ENCODE measurements around the gene CHPF.

Gene CHPF, protein sequence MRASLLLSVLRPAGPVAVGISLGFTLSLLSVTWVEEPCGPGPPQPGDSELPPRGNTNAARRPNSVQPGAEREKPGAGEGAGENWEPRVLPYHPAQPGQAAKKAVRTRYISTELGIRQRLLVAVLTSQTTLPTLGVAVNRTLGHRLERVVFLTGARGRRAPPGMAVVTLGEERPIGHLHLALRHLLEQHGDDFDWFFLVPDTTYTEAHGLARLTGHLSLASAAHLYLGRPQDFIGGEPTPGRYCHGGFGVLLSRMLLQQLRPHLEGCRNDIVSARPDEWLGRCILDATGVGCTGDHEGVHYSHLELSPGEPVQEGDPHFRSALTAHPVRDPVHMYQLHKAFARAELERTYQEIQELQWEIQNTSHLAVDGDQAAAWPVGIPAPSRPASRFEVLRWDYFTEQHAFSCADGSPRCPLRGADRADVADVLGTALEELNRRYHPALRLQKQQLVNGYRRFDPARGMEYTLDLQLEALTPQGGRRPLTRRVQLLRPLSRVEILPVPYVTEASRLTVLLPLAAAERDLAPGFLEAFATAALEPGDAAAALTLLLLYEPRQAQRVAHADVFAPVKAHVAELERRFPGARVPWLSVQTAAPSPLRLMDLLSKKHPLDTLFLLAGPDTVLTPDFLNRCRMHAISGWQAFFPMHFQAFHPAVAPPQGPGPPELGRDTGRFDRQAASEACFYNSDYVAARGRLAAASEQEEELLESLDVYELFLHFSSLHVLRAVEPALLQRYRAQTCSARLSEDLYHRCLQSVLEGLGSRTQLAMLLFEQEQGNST
- total RNA-seq: 6.3 to 7.9 reads per million in 2 donors

DNA sequence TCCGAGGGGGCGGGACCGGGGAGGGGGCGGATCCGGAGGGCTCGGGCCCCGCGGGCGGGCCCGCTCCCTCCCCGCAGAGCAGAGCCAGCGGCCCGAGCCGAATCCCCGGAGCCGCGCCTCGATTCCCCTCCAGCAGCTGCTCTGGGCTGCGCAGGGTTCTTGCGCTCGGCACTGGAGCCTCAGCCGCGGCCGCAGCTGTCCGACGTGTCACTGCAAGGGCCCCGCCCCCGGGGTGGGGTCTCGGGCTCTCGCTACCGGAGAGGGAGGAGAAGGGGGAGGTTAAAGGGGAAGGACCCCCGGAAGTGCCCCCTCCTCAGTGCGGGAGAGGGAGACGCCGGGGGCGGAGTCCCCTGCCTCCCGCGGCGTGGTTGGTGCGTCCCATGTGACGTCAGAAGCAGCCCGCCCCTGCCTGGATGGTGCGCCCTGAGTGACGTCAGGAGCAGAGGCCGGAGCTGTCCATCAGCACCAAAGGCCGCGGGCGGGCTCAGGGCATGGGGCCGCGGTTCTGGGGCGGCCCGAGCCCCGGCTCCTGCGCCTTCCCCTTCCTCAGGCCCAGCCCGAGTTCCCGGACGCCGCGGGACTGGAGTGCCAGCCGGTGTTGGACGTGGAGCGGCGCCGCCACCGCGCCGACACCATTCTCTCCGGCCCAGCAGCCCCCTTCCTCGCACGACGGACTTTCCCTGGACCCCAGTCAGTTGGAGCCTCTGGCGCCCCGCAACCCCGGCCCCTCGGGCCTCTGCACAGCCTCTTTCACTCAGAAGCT lies at the start of gene CHPF, which contains the start of gene TMEM198:
Gene CHPF, minus strand, starts transcription at position 214 of the 763 bp plus-strand sequence. CDS start 271 bp downstream, outside the sequence.
Gene TMEM198, plus strand, starts transcription at position 433 of the 763 bp plus-strand sequence. CDS start 700 bp downstream, outside the sequence.
- DNase-seq: peak; percentile 86

DNA sequence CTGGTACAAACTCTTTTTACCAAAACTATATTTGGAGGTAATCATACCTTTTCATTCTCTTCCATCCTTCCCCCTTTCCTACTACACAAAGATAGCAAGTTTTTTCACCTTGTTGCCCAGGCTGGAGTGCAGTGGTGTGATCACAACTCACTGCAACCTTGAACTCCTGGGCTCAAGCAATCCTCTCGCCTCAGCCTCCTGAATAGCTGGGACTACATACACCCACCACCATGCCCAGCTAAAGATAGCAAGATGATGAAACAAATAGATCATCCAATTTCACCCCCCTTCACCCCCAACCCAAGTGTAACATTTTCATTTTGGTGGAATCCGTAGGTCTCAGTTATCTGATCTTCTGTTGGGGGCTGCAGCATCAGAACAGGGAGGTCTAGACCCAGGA lies 49.5 kb upstream of the CHPF start:
- no peak for DNase-seq

DNA sequence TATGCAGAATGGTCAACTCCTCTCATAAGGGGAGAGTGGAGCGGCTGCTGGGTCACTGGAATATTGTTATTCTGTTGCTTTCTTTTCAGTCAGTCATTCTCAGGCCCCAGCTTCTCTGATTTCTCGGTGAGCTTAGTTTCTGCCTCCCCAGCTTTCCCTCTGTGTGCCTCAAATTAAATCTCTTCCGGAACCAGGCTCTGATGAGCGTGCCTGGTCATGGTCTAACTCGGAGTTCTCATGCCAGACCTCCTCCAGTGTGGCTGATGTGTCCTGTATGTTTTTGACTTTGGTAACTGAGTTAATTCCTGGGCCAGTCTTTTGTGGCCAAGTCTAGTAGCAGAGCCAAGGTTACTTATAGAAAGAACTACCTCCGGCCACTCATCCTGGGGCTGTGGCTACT lies 49.1 kb upstream of the CHPF start:
- no peak for DNase-seq

DNA sequence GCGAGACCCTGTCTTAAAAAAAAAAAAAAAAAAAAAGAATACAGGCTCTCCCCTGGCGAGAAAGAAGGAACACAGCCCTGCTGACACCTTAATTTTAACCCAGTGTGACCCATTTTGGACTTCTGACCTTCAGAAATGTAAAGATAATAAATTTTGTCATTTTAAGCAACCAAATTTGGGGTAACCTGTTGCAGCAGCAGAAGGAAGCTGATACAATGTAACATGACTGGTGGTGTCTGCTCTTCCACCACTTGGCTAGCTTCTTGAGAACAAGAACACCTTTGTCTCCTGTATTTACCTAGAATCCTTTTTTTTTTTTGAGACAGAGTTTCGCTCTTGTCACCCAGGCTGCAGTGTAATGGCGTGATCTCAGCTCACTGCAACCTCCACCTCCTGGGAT lies 47.5 kb upstream of the CHPF start:
- DNase-seq: no peak

DNA sequence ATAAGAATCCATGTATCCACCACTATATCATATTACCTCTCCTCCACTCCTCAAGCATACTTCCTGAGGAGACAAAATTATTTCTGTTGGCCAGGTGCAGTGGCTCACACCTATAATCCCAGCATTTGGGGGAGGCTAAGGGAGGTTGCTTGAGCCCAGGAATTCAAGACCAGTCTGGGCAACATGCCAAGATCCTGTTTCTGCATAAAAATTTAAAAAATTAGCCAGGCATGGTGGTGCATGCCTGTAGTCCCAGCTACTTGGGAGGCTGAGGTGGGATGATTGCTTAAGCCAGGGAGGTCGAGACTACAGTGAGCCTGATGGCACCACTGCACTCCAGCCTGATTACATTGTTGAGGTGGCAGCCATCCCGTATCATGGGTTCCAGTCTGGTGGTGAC lies 37.7 kb upstream of the CHPF start:
- no peak for DNase-seq

DNA sequence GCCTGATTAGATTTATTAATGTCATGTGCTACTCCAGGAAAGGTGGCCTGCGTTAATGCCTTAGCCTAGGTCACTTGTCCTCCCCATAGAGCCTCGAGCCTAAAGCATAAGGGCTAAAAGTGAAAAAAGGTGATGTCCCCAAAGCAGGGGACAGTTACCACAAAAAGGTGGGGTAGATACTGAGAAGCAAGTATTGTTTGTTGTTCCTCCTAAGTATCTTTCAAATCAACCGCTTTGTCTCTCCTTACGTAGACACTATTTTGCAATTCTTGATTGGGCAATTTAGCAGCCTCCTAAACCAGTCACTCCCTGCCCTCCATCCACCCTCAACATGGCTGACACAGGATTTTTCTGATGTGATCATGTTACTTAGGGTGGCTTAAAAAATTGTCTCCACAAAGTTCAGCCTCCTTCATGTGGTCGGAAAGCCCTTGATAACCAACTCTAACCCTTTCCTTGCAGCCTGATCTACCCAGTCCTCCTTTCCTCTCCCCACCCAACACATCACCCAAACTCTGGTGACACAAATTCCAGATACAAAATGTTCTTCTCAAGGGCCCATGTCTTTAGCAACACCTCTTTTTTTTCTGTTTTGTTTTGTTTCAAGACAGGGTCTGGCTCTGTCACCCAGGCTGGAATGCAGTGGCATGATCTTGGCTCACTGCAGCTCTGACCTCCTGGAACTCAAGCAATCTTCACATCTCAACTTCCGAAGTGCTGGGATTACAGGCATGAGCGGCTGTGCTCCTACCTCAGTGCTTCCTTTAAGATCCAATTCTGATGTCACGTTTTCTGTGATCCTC lies 35.4 kb upstream of the CHPF start:
- DNase-seq: no peak

DNA sequence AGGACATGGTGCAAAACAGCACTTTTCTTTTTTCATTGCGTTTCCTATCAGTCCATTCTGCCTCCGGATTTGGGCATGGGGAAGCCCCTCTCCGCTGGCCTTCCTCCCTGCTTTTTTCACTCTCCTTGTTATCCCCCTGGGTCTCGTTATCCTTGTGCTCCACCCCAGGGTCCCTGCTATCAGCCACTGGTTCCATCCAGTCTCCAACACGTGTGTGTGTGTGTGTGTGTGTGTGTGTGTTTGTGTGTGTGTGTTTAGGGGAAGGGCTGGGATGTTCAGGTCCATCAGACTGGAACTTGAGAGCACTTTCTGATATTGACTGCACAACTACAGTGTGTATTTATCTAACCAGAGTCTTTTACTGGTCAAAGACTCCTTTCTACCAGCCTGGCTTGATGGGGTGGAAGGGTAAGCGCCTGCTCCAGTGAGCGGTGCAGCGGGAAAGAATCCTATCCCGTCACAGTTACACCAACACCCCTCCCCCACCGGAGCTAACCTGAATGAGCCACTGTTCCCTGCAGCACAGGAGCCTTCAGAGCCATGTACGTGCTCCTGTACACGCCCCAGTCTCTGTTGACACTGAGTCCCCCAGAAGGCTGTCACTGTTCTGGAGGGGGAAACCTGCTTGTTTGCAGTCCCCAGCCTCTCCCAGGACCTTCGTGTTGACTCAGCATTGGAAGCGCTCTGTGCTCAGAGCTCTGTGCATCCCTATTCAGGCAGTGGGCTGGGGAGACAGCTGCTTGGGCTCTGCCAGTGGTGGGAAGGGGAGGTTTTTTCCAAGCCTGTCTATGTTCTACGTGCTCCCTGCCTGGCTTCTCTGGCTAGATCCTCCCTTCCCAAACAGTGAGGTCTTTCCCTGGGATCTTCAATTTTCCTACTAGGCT lies 33.1 kb upstream of the CHPF start:
- no peak for DNase-seq

DNA sequence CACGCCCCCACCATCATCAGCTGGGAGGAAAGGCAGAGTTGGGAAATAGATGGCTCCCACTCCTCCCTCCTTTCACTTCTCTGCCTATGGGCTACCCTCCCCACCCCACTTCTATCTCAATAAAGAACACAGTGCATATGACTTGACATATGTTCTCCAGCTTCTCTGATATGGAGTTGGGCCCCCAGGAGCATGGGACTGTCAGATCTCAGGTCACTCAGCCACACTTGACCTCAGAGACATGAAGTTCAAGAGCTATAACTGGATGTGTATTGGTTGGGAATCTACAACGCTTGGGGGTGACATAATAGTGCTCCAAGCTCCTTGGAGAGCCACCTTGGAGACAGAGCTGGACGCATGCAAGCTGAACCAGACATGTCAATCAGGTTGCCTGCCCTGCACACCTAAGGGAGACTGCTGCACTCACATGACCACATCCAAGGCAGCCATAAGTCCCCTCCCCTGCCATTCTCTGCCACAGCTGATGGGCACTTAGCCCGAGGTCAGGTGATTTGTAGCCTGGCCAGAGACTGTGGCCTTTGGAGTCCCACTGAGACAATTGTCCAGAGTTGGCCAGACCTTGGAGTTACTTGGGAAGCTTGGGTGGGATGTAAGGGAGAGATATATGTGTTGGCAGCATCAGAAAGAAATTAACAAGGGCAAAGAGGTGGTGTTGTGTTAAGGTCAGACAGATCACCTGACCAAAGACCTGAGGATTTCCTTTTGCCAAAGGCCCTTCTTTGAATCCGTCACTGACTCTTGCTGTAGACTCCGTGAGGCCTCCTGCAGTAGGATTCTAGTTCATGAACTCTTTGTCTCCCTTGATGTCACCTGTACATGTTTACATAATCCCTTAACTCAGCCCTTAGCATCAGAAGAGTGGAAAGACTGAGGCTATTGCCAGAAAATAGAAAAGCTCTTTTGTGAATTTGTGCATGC lies 32.2 kb upstream of the CHPF start:
- DNase-seq: no peak

DNA sequence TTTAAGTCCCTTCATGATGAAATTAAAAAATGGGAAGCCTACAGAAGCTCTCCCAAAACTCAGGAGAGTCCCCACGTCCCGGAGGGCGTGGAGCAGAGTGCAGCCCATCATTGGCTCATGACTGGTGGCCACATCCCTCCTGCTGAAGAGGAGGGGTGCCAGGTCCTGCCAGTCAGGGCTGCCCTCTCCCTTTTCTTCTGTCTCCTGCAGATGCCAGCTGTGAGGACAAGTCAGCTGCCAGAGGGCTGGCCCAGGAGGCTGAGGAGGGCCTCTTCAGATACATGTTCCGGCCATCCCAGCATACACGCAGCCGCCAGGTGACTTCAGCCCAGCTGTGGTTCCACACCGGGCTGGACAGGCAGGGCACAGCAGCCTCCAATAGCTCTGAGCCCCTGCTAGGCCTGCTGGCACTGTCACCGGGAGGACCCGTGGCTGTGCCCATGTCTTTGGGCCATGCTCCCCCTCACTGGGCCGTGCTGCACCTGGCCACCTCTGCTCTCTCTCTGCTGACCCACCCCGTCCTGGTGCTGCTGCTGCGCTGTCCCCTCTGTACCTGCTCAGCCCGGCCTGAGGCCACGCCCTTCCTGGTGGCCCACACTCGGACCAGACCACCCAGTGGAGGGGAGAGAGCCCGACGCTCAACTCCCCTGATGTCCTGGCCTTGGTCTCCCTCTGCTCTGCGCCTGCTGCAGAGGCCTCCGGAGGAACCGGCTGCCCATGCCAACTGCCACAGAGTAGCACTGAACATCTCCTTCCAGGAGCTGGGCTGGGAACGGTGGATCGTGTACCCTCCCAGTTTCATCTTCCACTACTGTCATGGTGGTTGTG lies 31.1 kb upstream of the CHPF start:
- no peak for DNase-seq

DNA sequence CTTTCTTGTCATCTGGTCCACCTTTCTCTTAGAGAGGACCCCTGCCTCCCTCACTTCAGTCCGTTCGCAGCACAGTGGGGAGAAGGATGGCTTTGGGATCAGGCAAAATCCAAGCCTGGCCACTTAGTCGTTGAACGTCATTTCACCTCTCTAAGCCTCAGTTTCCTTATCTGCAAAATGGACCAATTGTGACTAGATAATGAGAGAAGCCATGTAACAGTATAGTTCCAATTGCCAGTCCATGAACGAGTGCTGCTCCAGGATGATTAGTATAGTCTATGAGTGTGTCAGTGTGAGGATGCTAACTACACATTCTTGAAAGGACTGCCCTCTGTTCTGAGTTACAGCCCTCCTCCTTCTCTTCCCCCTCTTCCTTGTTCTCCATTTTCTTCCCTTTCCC lies 29.6 kb upstream of the CHPF start:
- no peak for DNase-seq

DNA sequence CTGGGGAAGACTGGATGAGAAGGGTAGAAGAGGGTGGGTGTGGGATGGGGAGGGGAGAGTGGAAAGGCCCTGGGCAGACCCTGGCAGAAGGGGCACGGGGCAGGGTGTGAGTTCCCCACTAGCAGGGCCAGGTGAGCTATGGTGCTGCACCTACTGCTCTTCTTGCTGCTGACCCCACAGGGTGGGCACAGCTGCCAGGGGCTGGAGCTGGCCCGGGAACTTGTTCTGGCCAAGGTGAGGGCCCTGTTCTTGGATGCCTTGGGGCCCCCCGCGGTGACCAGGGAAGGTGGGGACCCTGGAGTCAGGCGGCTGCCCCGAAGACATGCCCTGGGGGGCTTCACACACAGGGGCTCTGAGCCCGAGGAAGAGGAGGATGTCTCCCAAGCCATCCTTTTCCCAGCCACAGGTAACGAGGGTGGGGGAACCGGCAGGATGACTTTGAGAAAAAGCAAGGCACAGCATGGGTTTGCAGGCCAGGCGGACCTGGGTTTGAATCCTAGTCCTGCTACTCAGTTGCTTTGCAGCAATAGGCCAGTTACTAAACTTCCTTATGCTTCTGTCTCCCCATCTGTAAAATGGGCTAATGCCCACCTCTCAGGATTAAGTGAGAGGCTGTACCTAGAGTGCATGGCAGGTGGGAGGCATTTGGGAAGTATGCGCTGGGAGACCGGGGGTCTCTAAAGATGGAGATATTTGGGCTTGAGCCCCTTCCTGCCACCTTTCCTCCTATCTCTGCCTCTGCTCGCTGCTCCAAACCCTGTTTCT lies 28.8 kb upstream of the CHPF start, which contains the start of gene INHA:
Gene INHA, plus strand, starts transcription at position 74 of the 765 bp plus-strand sequence. Its CDS starts 65 bp downstream, at position 139.
- no peak for DNase-seq

DNA sequence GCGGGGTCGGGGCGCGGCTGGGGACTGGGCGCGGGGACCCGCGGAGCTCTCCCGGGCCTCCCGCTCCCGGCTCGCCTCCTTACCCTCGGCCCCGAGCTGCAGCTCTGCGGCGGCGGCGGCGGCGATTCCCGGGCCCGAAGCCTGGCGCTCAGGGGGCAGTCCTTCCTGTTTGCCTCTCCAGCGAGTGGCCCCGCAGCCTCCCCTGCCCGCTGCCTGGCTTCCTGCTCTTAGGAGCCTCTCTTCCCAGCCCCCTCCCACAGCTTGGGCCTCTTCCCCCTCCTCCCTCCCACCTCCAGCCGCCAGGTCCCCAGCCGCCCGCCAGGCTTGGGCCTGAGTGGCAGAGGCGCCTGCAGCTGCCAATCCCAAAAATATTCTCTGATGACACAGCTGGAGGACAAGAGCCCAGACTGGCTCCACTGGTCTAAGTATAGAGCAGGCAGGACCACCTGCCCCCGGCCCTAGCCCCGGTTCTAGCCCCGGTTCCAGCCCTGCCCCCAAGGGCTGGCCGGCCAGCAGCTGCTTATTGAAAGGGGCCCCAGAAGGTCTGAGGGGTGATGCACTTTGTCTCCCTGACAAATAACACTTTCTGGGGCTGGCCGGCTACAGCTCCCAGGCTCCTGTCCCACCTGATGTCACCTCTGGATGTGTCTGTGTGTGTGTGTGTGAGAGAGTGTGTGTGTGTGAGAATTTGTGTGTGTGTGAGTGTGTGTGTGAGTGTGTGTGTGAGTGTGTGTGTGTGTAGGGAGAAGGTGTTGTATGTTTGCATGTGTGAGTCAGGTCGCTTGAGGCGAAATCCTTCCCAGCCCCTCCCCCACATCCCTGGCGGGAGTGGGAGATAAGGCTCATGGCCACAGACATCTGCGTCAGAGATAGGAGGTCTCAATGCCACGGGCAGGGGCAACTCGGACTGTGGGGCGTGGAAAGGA lies 28.0 kb upstream of the CHPF start, which contains the start of gene OBSL1:
Gene OBSL1, minus strand, starts transcription at position 229 of the 926 bp plus-strand sequence. CDS start 307 bp downstream, outside the sequence.
- DNase-seq: no peak

DNA sequence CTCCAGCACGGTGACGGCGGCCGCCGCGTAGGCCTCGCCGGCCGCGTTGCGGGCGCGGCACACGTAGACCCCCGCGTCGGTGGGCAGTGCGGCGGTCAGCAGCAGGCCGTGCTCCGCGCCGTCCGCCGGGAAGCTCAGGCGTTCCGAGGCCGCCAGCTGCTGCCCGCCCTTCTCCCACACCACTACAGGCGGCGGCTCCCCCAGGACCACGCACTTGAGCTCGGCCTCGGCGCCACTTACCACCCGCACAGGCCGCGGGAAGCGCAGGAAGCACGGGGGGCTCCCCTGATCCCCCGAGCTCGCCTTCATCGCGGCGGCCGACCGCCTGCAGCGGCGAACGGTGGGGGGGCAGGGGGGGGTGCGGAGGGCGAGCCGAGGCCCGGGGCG lies 27.3 kb upstream of the CHPF start:
- DNase-seq: no peak

DNA sequence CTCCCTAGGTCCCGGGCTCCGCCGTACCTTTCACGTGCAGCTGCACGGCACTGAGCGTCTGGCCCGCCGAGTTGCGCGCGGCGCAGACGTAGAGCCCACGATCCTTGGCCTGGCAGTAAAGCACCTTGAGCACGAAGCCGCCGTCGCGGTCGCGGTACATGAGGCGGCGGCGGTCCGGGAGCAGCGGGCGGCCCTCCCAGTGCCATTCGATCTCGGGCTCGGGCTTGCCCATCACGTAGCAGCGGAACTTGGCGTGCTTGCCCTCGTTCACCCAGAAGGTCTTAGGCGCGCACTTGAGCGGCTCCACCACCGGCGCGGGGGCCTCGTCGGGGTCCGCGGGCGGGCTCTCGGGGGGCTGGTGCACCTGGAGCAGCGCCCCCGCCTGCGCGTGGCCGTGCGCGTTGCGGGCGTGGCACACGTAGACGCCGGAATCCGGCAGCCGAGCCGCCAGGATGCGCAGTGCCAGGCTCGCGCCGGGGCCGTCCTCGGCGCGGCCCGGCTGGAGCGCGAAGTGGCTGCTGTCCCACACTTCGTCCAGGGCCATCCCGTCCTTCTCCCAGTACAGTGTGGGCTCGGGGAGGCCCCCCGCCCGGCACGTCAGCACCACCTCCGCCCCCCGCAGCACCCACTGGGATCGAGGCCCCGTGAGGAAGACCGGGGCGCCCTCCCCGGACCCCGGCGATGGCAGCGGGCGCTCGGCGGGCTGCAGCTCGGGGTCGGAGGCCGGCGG lies 26.8 kb upstream of the CHPF start:
- DNase-seq: no peak

DNA sequence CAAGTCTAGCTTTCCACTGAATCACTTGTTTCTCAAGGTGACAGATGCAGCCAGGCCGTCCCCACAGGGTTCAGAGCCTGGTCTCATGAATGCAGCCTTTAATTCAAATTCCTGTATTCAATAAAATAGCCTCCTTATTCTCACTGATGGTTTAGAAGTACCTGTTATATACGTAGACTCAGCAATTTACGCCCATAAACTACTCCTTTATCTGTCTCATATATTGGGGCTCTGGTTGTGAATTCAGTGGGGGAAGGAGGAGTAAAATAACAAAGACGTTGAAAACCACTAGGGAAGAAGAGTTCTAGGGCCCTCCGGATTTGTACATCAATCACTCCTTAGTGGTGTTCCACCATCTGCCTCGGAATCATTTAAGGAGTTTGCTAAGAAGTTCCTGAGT lies 26.0 kb upstream of the CHPF start:
- no peak for DNase-seq

DNA sequence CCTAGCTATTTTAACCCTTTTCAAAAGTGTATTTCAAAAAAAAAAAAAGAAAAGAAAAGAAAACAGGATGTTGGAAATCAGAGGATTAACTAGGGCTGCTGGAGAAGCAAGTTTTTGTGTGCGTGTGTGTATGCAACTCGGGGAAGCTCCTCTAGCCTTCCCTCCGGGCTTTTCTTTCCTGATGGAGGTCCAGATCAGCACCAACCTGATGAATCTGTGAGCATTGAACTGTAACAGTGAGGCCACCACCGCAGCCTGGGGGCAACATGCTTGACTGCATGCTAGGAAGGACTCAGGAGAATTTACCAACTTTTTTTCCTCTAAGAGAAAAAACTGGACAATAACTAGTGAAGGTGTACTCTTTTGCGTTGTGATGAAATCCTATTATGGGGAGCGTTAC lies 25.4 kb upstream of the CHPF start:
- no peak for DNase-seq

Data from activated gamma-delta T cell (primary cell).